ENCODE data around the gene RBPJ. TPM values are rescaled to one million over a fixed set of nuclear protein-coding genes. Genes with fewer than 3 reads are reported as not detected.

The RBPJ gene
- total RNA-seq, 4 donors from 2014 or later: 67.1 to 80.2 (median 76.5) TPM

GRCh38 chr4:26300314-26301307 lies 20.2 kb upstream of the RBPJ start:
- Histone ChIP-seq H3K27ac (no peak overlapping the region), H3K36me3 (no peaks in the 10 kb centered on the region), H3K4me1 (peaks cover 0 to 18% (median 5%) of the 10 kb centered on the region in 4 donors), H3K4me3 (no peak overlapping the region), H3K27me3 (no peaks in the 10 kb centered on the region), H3K9me3 (no peaks in the 10 kb centered on the region)
- DNase-seq (ENCODE audit: low spot score in 2 of 2): no peak
- no peak for TF ChIP-seq CTCF (IDR thresholded peaks at IDR 0.05)
- no peak for TF ChIP-seq POLR2A (IDR thresholded peaks at IDR 0.05)
- no peak for TF ChIP-seq EP300 (IDR thresholded peaks at IDR 0.05)
- WGBS, 2 donors: 80 to 84% methylated on average over 8 of the region's 8 CpGs

- no peak for DNase-seq (ENCODE audit: low spot score in 2 of 2)
- Histone ChIP-seq H3K4me1 (peaks cover 0 to 18% (median 5%) of the 10 kb centered on the region in 4 donors), H3K4me3 (no peak overlapping the region), H3K27ac (no peak overlapping the region), H3K27me3 (no peaks in the 10 kb centered on the region), H3K9me3 (no peaks in the 10 kb centered on the region), H3K36me3 (no peaks in the 10 kb centered on the region)
- WGBS, 2 donors: 83 to 91% methylated on average over 5 of the region's 5 CpGs
- TF ChIP-seq CTCF (IDR thresholded peaks at IDR 0.05): no peak
- no peak for TF ChIP-seq POLR2A (IDR thresholded peaks at IDR 0.05)
- TF ChIP-seq EP300 (IDR thresholded peaks at IDR 0.05): no peak
Measured at GRCh38 chr4:26302031-26302899, 18.5 kb upstream of the RBPJ start.

- Histone ChIP-seq H3K36me3 (no peaks in the 10 kb centered on the region), H3K4me1 (peaks cover 0 to 14% (median 5%) of the 10 kb centered on the region in 4 donors), H3K9me3 (no peaks in the 10 kb centered on the region), H3K27me3 (no peaks in the 10 kb centered on the region), H3K27ac (no peak overlapping the region), H3K4me3 (no peak overlapping the region)
- WGBS, 2 donors: 95 to 96% methylated on average over 4 of the region's 4 CpGs
- DNase-seq (ENCODE audit: low spot score in 2 of 2): no peak
- TF ChIP-seq POLR2A (IDR thresholded peaks at IDR 0.05): no peak
- no peak for TF ChIP-seq CTCF (IDR thresholded peaks at IDR 0.05)
- TF ChIP-seq EP300 (IDR thresholded peaks at IDR 0.05): no peak
Measured at GRCh38 chr4:26303008-26303407, 17.8 kb upstream of the RBPJ start.

- WGBS, 2 donors: 67 to 68% methylated on average over 6 of the region's 6 CpGs
- no peaks in the 10 kb centered on the region for H3K27me3 ChIP-seq
- no peaks in the 10 kb centered on the region for H3K9me3 ChIP-seq
- TF ChIP-seq EP300 (IDR thresholded peaks at IDR 0.05) (no peak), CTCF (IDR thresholded peaks at IDR 0.05) (no peak), POLR2A (IDR thresholded peaks at IDR 0.05) (no peak)
- H3K36me3 ChIP-seq: no peaks in the 10 kb centered on the region
- no peaks in the 10 kb centered on the region for H3K4me1 ChIP-seq
- no peak for DNase-seq (ENCODE audit: low spot score in 2 of 2)
- no peak overlapping the region for H3K4me3 ChIP-seq
- no peak overlapping the region for H3K27ac ChIP-seq
Measured at GRCh38 chr4:26307037-26307800, 13.6 kb upstream of the RBPJ start.

Measured in tibial nerve (tissue), 4 donors.